Amygdala (tissue), 56 donors: ENCODE measurements around the gene NDUFAF7.
"Not testable (repeated sequence)": the region's sequence is repeated elsewhere in the genome, so short reads cannot be mapped to it uniquely, and the experiment has no call there.

Experiments used
- DNase-seq, 56 donors: peaks; one replicate each; lab custom pipeline; 2025; lab: John Stamatoyannopoulos, UW

Gene NDUFAF7

GRCh38 chr2:37211212-37211611, 20.2 kb upstream of the NDUFAF7 start:
- no peak for DNase-seq

GRCh38 chr2:37211939-37212338, 19.5 kb upstream of the NDUFAF7 start:
- DNase-seq: no peak

GRCh38 chr2:37215250-37215649, 16.2 kb upstream of the NDUFAF7 start:
- DNase-seq: no peak

GRCh38 chr2:37219046-37219445, 12.4 kb upstream of the NDUFAF7 start:
- no peak for DNase-seq

GRCh38 chr2:37223131-37223530, 8.3 kb upstream of the NDUFAF7 start:
- DNase-seq: no peak

- DNase-seq: no peak
These were observed 7.4 kb upstream of the NDUFAF7 start for GRCh38 chr2:37224063-37224462.

GRCh38 chr2:37225129-37225528, 6.3 kb upstream of the NDUFAF7 start:
- not testable (repeated sequence) for DNase-seq

GRCh38 chr2:37226863-37227262, 4.6 kb upstream of the NDUFAF7 start:
- no peak for DNase-seq

GRCh38 chr2:37228788-37229187, 2.7 kb upstream of the NDUFAF7 start:
- no peak for DNase-seq

GRCh38 chr2:37230581-37230980, 877 bp upstream of the NDUFAF7 start:
- DNase-seq: no peak

GRCh38 chr2:37232131-37232933, 874 bp downstream of the NDUFAF7 start:
- peak in 18 of 56 donors; percentile 1 to 48 (median 19) for DNase-seq

GRCh38 chr2:37243435-37243834, 12.0 kb downstream of the NDUFAF7 start:
- DNase-seq: no peak

- no peak for DNase-seq
These were observed 12.6 kb downstream of the NDUFAF7 start for GRCh38 chr2:37244017-37244416.

- DNase-seq: no peak
These were observed 13.3 kb downstream of the NDUFAF7 start for GRCh38 chr2:37244755-37245154.

- no peak for DNase-seq
These were observed 14.7 kb downstream of the NDUFAF7 start for GRCh38 chr2:37246205-37246604.

- no peak for DNase-seq
These were observed 19.6 kb downstream of the NDUFAF7 start for GRCh38 chr2:37250869-37251740.

GRCh38 chr2:37262522-37262921, 31.1 kb downstream of the NDUFAF7 start:
- DNase-seq: no peak

- no peak for DNase-seq
These were observed 32.4 kb downstream of the NDUFAF7 start for GRCh38 chr2:37263839-37264238.

- DNase-seq: no peak
These were observed 36.2 kb downstream of the NDUFAF7 start for GRCh38 chr2:37267685-37268084.

- DNase-seq: no peak
These were observed 36.7 kb downstream of the NDUFAF7 start for GRCh38 chr2:37268111-37268510.

GRCh38 chr2:37271376-37272067, 40.1 kb downstream of the NDUFAF7 start:
- no peak for DNase-seq
